Fibroblast of lung (primary cell): Measurements from ENCODE around the gene LRMDA. TPM values are rescaled to one million over a fixed set of nuclear protein-coding genes. Genes with fewer than 3 reads are reported as not detected.

Source experiments
- DNase-seq, 2 donors: peaks; one replicate each; pipeline versions ENCODE4 v3.0.0 to v3.0.0-alpha.2; 2010; ENCODE audit warnings: low read depth in 2 of 2
- H2AFZ ChIP-seq: 2 replicates; pipeline ENCODE4 v1.5.1; 2012; ENCODE audit warnings: low read length, control low read depth, inconsistent platforms
- H3K27ac ChIP-seq: 2 replicates; pipeline ENCODE4 v1.5.1; 2011; ENCODE audit warnings: low read length, control low read depth; ENCODE audit not compliant: insufficient read depth
- H3K27me3 ChIP-seq: 2 replicates; pipeline ENCODE4 v1.5.1; 2011; ENCODE audit warnings: mild to moderate bottlenecking, low read length; ENCODE audit not compliant: control insufficient read depth, insufficient read depth
- H3K36me3 ChIP-seq: 2 replicates; pipeline ENCODE4 v1.5.1; 2011; ENCODE audit warnings: low read length; ENCODE audit not compliant: control insufficient read depth, insufficient read depth
- H3K4me1 ChIP-seq: 2 replicates; pipeline ENCODE4 v1.5.1; 2011; ENCODE audit warnings: low read length; ENCODE audit not compliant: control insufficient read depth, insufficient read depth; ENCODE audit errors: extremely low read depth
- H3K4me2 ChIP-seq: 2 replicates; pipeline ENCODE4 v1.5.1; 2011; ENCODE audit warnings: low read length, control low read depth; ENCODE audit not compliant: insufficient read depth; ENCODE audit errors: extremely low read depth
- H3K4me3 ChIP-seq, 4 experiments: fragments of 200-600 bp in 1 of 4; sonication (generic) in 1 of 4; replicated peaks in 1 of 4; 2 replicates each; pipeline ENCODE4 v1.5.1; 2011 to 2016; ENCODE audit warnings: low read length in 4 of 4, low read depth in 3 of 4, mild to moderate bottlenecking in 3 of 4, control low read depth in 2 of 4, inconsistent platforms in 1 of 4, mixed read lengths in 1 of 4; ENCODE audit not compliant: insufficient read depth in 1 of 4; ENCODE audit errors: control extremely low read depth in 1 of 4
- H3K79me2 ChIP-seq: 2 replicates; pipeline ENCODE4 v1.5.1; 2012; ENCODE audit warnings: mild to moderate bottlenecking, low read length, inconsistent platforms; ENCODE audit not compliant: control insufficient read depth, insufficient read depth
- H3K9ac ChIP-seq: 2 replicates; pipeline ENCODE4 v1.5.1; 2011; ENCODE audit warnings: mild to moderate bottlenecking, low read length, control low read depth; ENCODE audit not compliant: insufficient read depth
- H3K9me3 ChIP-seq: 2 replicates; pipeline ENCODE4 v1.5.1; 2012; ENCODE audit warnings: low read depth, low read length; ENCODE audit not compliant: control insufficient read depth, insufficient read depth
- H4K20me1 ChIP-seq: 2 replicates; pipeline ENCODE4 v1.5.1; 2011; ENCODE audit warnings: low read length; ENCODE audit not compliant: control insufficient read depth, insufficient read depth; ENCODE audit errors: extremely low read depth
- EZH2 ChIP-seq: IDR thresholded peaks from 2 replicates; pipeline ENCODE4 v1.5.1; 2012; ENCODE audit warnings: low read length, control low read depth, mild to moderate bottlenecking; ENCODE audit errors: missing control alignments
- polyA plus RNA-seq, 2 donors: library from polyadenylated mRNA; depleted of rRNA in 1 of 2; stranded (reverse) in 1 of 2; unstranded in 1 of 2; fragments of >200 nt; gene quantifications; 2 replicates each; pipeline ENCODE4 v1.2.1, GENCODE V29; 2011 to 2012; ENCODE audit warnings: missing spikeins in 1 of 2
- total RNA-seq: library from RNA; depleted of rRNA; stranded (reverse); fragments of >200 nt; gene quantifications from 2 replicates; pipeline ENCODE4 v1.2.1, GENCODE V29; 2014
- TF ChIP-seq, protein P1 (sequence below), 2 donors: IDR thresholded peaks in 1 of 2; conservative IDR thresholded peaks in 1 of 2; 1 replicate in 1 of 2; 2 replicates in 1 of 2; pipeline ENCODE4 v1.5.1; 2011 to 2012; ENCODE audit warnings: low read length in 2 of 2, control low read depth in 1 of 2, inconsistent platforms in 1 of 2, low read depth in 1 of 2, mild to moderate bottlenecking in 1 of 2

Gene LRMDA
- total and polyA plus RNA-seq, 2 donors (not counting 1 experiment from before 2014, with no cell fraction given) = 1.7 to 2.0 TPM

DNA sequence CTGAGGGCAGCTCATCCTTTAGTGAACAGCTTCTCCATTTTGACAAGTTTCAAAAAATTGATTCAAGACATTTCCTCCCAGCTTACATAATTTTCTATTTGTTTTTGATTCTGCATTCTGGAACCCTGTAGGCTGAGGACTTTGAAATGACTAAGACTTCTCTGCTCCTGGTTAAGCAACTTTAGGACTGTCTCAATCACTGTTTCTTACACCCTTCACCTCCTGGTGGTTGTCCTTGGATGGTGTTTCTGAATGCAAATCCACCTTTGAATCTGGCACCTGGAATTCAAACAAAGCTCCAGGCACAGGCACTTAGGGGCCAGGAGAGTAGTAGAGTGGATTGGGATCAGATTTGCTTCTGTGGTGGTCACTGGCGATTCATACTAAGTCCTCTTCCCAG is 595.5 kb downstream of the LRMDA start:
- no peak overlapping the region for H2AFZ ChIP-seq
- TF ChIP-seq, protein P1, sequence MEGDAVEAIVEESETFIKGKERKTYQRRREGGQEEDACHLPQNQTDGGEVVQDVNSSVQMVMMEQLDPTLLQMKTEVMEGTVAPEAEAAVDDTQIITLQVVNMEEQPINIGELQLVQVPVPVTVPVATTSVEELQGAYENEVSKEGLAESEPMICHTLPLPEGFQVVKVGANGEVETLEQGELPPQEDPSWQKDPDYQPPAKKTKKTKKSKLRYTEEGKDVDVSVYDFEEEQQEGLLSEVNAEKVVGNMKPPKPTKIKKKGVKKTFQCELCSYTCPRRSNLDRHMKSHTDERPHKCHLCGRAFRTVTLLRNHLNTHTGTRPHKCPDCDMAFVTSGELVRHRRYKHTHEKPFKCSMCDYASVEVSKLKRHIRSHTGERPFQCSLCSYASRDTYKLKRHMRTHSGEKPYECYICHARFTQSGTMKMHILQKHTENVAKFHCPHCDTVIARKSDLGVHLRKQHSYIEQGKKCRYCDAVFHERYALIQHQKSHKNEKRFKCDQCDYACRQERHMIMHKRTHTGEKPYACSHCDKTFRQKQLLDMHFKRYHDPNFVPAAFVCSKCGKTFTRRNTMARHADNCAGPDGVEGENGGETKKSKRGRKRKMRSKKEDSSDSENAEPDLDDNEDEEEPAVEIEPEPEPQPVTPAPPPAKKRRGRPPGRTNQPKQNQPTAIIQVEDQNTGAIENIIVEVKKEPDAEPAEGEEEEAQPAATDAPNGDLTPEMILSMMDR (conservative IDR thresholded peaks at IDR 0.05 in 1 of 2, IDR thresholded peaks at IDR 0.05 in 1 of 2; ENCODE audit: low read depth in 1 of 2, low read length in 2 of 2) = no peak
- TF ChIP-seq EZH2 = no peak
- no peaks in the 10 kb centered on the region for H3K36me3 ChIP-seq
- H4K20me1 ChIP-seq = no peaks in the 10 kb centered on the region
- no peaks in the 10 kb centered on the region for H3K4me1 ChIP-seq
- H3K4me3 ChIP-seq = no peak overlapping the region
- H3K27me3 ChIP-seq = peaks cover 2% of the 10 kb centered on the region
- no peak overlapping the region for H3K4me2 ChIP-seq
- DNase-seq = no peak
- no peak overlapping the region for H3K9ac ChIP-seq
- no peaks in the 10 kb centered on the region for H3K9me3 ChIP-seq
- no peaks in the 10 kb centered on the region for H3K79me2 ChIP-seq
- no peak overlapping the region for H3K27ac ChIP-seq

DNA sequence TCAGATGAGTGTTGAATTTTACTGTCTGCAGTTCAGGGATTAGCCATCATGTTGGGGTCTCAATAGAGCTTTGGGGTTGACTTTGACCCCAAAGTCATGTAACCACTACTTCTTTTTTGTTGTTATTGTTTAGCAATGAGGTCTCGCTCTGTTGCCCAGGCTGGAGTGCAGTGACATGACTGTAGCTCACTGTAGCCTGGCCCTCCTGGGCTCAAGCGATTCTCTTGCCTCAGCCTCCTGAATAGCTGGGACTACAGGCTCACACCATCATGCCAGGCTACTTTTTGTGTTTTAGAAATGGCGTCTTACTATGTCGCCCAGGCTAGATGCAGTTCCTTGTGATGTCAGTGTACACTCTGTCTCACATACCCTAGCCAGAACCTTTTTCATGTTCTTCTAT is 598.4 kb downstream of the LRMDA start:
- DNase-seq = no peak
- Histone ChIP-seq H3K9me3 (no peaks in the 10 kb centered on the region), H3K4me2 (no peak overlapping the region), H3K4me1 (no peaks in the 10 kb centered on the region), H3K36me3 (no peaks in the 10 kb centered on the region), H3K27ac (no peak overlapping the region), H3K79me2 (no peaks in the 10 kb centered on the region), H4K20me1 (no peaks in the 10 kb centered on the region), H3K9ac (no peak overlapping the region), H2AFZ (no peak overlapping the region), H3K4me3 (no peak overlapping the region), H3K27me3 (peaks cover 2% of the 10 kb centered on the region)
- TF ChIP-seq, protein P1 (conservative IDR thresholded peaks at IDR 0.05 in 1 of 2, IDR thresholded peaks at IDR 0.05 in 1 of 2; ENCODE audit: low read depth in 1 of 2, low read length in 2 of 2) = no peak
- no peak for TF ChIP-seq EZH2

DNA sequence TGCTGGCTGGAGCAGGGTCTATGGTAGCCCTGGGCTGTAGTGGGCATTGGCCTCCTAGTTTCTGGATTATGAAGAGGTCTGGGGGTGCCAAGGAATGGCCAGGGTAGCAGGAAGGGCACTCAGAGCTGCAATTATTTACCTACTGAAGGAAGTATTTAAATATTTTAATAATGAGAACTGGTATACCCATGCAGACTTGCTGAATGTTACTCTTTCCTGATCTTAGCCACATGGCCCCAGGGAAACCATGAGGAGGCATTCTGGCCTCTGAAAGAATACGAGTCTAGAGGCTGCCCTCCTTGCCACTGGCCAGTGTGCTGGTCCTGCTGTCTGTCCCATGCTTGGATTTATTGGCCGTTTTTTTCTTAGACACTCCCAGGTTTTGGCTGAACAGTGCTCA is 599.7 kb downstream of the LRMDA start:
- Histone ChIP-seq H3K36me3 (no peaks in the 10 kb centered on the region), H3K4me2 (no peak overlapping the region), H3K27me3 (peaks cover 2% of the 10 kb centered on the region), H3K9me3 (no peaks in the 10 kb centered on the region), H3K4me3 (no peak overlapping the region), H3K4me1 (no peaks in the 10 kb centered on the region), H2AFZ (no peak overlapping the region), H3K9ac (no peak overlapping the region), H4K20me1 (no peaks in the 10 kb centered on the region), H3K79me2 (no peaks in the 10 kb centered on the region), H3K27ac (no peak overlapping the region)
- no peak for DNase-seq
- TF ChIP-seq, protein P1 (conservative IDR thresholded peaks at IDR 0.05 in 1 of 2, IDR thresholded peaks at IDR 0.05 in 1 of 2; ENCODE audit: low read depth in 1 of 2, low read length in 2 of 2) = no peak
- TF ChIP-seq EZH2 = no peak
